Ishikawa (cell line): ENCODE results near the gene NAALAD2.

Experiments used
- CEBPB ChIP-seq: IDR thresholded peaks from 2 replicates; pipeline ENCODE4 v1.6.1; 2012
- EGR1 ChIP-seq: IDR thresholded peaks from 2 replicates; pipeline ENCODE4 v1.6.1; 2012
- EP300 ChIP-seq: IDR thresholded peaks from 2 replicates; pipeline ENCODE4 v1.6.1; 2012; ENCODE audit warnings: borderline replicate concordance
- RAD21 ChIP-seq: IDR thresholded peaks from 2 replicates; pipeline ENCODE4 v1.6.1; 2012; ENCODE audit warnings: low read depth
- TAF1 ChIP-seq: IDR thresholded peaks from 2 replicates; pipeline ENCODE4 v1.6.1; 2012; ENCODE audit warnings: low read depth, mild to moderate bottlenecking
- YY1 ChIP-seq: IDR thresholded peaks from 2 replicates; pipeline ENCODE4 v1.6.1; 2012; ENCODE audit warnings: low read depth
- ZBTB7A ChIP-seq: IDR thresholded peaks from 2 replicates; pipeline ENCODE4 v1.6.1; 2012; ENCODE audit warnings: low read depth
- TF ChIP-seq, protein P1 (sequence below): IDR thresholded peaks from 2 replicates; pipeline ENCODE4 v1.6.1; 2012
- TF ChIP-seq, protein P2 (sequence below): IDR thresholded peaks from 2 replicates; pipeline ENCODE4 v1.6.1; 2012; ENCODE audit warnings: low read depth, mild to moderate bottlenecking

DNA sequence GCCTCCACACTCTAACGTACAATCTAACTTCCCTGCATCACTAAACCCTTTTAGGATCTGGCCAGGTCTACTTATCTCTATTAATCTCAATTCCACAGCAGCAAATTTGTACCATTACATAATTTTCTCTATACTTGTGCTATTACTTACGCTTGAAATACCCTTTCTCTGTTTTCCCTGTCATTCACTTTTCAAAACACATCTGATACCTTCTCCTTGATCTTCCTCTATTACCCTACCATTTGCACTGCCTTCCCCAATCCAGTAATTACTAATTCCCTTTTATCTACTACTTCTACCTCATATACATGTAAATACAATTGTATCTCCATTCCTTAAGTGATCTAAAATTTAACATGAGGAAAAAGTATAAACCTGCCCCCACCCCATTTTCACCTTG lies 74.4 kb downstream of the NAALAD2 start:
- no peak for TF ChIP-seq YY1
- TF ChIP-seq CEBPB = no peak
- TF ChIP-seq, protein P1, sequence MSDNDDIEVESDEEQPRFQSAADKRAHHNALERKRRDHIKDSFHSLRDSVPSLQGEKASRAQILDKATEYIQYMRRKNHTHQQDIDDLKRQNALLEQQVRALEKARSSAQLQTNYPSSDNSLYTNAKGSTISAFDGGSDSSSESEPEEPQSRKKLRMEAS = no peak
- no peak for TF ChIP-seq RAD21
- TF ChIP-seq EP300 = no peak
- no peak for TF ChIP-seq TAF1
- TF ChIP-seq, protein P2, sequence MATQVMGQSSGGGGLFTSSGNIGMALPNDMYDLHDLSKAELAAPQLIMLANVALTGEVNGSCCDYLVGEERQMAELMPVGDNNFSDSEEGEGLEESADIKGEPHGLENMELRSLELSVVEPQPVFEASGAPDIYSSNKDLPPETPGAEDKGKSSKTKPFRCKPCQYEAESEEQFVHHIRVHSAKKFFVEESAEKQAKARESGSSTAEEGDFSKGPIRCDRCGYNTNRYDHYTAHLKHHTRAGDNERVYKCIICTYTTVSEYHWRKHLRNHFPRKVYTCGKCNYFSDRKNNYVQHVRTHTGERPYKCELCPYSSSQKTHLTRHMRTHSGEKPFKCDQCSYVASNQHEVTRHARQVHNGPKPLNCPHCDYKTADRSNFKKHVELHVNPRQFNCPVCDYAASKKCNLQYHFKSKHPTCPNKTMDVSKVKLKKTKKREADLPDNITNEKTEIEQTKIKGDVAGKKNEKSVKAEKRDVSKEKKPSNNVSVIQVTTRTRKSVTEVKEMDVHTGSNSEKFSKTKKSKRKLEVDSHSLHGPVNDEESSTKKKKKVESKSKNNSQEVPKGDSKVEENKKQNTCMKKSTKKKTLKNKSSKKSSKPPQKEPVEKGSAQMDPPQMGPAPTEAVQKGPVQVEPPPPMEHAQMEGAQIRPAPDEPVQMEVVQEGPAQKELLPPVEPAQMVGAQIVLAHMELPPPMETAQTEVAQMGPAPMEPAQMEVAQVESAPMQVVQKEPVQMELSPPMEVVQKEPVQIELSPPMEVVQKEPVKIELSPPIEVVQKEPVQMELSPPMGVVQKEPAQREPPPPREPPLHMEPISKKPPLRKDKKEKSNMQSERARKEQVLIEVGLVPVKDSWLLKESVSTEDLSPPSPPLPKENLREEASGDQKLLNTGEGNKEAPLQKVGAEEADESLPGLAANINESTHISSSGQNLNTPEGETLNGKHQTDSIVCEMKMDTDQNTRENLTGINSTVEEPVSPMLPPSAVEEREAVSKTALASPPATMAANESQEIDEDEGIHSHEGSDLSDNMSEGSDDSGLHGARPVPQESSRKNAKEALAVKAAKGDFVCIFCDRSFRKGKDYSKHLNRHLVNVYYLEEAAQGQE = no peak
- TF ChIP-seq ZBTB7A = no peak
- TF ChIP-seq EGR1 = no peak
